Skeletal muscle tissue (tissue), 4 donors: Measurements from ENCODE around the gene GRID2. TPM values are rescaled to one million over a fixed set of nuclear protein-coding genes. Genes with fewer than 3 reads are reported as not detected.
"Not testable (repeated sequence)": the region's sequence is repeated elsewhere in the genome, so short reads cannot be mapped to it uniquely, and the experiment has no call there.

Experiments
- H3K27ac ChIP-seq: one replicate; pipeline ENCODE4 v1.7.0; 2013; ENCODE audit warnings: mild to moderate bottlenecking, low read depth, low read length, inconsistent platforms
- H3K27me3 ChIP-seq, 3 donors: one replicate each; pipeline ENCODE4 v1.7.0; 2013; ENCODE audit warnings: low read length in 3 of 3; ENCODE audit not compliant: control insufficient read depth in 3 of 3, insufficient read depth in 3 of 3
- H3K36me3 ChIP-seq, 3 donors: one replicate each; pipeline ENCODE4 v1.7.0; 2013; ENCODE audit warnings: low read length in 3 of 3; ENCODE audit not compliant: control insufficient read depth in 3 of 3, insufficient read depth in 3 of 3
- H3K4me1 ChIP-seq, 3 donors: one replicate each; pipeline ENCODE4 v1.7.0; 2013; ENCODE audit warnings: low read length in 3 of 3, mild to moderate bottlenecking in 3 of 3; ENCODE audit not compliant: control insufficient read depth in 3 of 3, insufficient read depth in 3 of 3
- H3K4me3 ChIP-seq, 3 donors: one replicate each; pipeline ENCODE4 v1.7.0; 2013; ENCODE audit warnings: low read length in 3 of 3
- H3K9ac ChIP-seq, 3 donors: one replicate each; pipeline ENCODE4 v1.7.0; 2013; ENCODE audit warnings: low read length in 3 of 3, mild to moderate bottlenecking in 3 of 3, moderate library complexity in 2 of 3, low read depth in 1 of 3
- H3K9me3 ChIP-seq, 3 donors: one replicate each; pipeline ENCODE4 v1.7.0; 2013; ENCODE audit warnings: low read length in 3 of 3; ENCODE audit not compliant: control insufficient read depth in 3 of 3
- total RNA-seq: library from RNA; depleted of rRNA; stranded (reverse); fragments of >200 nt; gene quantifications from one replicate; pipeline ENCODE4 v1.2.3, GENCODE V29; 2014
- donor health status: Osteomylitis.

Gene GRID2
- total RNA-seq, 1 donor from 2014 or later, result 1.6 TPM

DNA sequence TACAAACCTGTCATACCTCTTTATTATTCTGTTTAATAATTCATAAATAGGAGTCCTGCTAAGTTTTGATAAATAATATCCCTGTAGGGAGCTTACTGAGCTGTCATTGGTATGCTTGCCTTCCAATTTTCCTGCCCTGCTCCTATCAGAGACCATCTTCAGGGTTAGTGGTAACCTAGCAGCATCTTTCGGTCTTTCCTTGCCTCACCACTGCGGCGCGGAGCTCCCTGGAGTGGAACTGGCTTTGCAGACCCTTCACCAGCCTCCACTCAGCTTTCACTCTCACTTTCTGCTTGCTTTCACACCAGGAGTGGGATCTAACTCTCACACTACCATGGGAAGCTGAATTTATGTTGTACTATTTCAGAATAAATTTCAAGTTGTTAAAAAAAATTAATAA lies 1043.1 kb downstream of the GRID2 start:
- Histone ChIP-seq H3K9ac (no peak overlapping the region), H3K27ac (no peak overlapping the region), H3K4me3 (no peak overlapping the region), H3K36me3 (no peaks in the 10 kb centered on the region), H3K9me3 (no peaks in the 10 kb centered on the region), H3K27me3 (no peaks in the 10 kb centered on the region), H3K4me1 (no peaks in the 10 kb centered on the region)

DNA sequence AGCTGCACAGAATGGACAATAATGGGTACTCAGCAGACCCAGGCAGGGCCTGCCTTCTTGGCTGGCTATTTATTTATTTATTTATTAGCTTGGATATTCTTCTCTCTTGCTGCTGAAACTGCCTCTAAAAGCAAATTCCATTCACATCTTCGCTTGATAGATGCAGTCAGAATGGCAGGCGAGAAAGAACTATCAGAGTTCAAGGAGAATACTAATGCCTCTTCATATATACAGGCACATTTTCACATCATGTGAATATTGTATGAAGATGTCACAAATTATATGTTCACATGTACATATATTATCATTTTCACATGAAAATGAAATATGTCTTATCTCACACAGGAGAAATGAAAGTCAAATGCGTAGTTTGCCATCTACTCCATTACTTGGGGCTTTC lies 1045.1 kb downstream of the GRID2 start:
- Histone ChIP-seq H3K9me3 (no peaks in the 10 kb centered on the region), H3K27ac (no peak overlapping the region), H3K36me3 (no peaks in the 10 kb centered on the region), H3K4me1 (no peaks in the 10 kb centered on the region), H3K27me3 (no peaks in the 10 kb centered on the region), H3K9ac (no peak overlapping the region), H3K4me3 (no peak overlapping the region)

GRCh38 chr4:93351846-93352245 lies 1048.1 kb downstream of the GRID2 start:
- no peaks in the 10 kb centered on the region for H3K4me1 ChIP-seq
- no peak overlapping the region for H3K4me3 ChIP-seq
- H3K27ac ChIP-seq, result no peak overlapping the region
- H3K36me3 ChIP-seq, result no peaks in the 10 kb centered on the region
- H3K27me3 ChIP-seq, result no peaks in the 10 kb centered on the region
- no peaks in the 10 kb centered on the region for H3K9me3 ChIP-seq
- H3K9ac ChIP-seq, result no peak overlapping the region

DNA sequence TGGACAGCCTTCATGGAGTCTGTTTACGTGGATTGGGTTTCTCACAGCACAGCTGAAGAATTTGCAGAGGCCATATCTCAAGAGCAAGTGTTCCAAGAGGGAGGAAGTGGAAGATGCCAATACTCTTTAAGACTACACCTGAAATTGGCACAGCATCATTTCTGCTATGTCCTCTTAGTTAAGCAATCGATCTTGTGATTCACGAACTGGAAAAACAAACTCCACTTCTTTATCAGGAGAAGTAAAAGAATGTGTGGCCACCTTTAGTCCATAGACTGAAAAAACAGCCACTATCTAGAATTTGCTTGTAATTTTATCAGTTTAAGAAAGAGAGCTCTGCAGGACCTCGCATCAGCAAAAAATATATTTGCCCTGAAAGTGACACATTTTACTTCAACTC lies 1051.6 kb downstream of the GRID2 start:
- Histone ChIP-seq H3K9me3 (no peaks in the 10 kb centered on the region), H3K4me3 (no peak overlapping the region), H3K9ac (no peak overlapping the region), H3K36me3 (no peaks in the 10 kb centered on the region), H3K27ac (no peak overlapping the region), H3K27me3 (no peaks in the 10 kb centered on the region), H3K4me1 (no peaks in the 10 kb centered on the region)

DNA sequence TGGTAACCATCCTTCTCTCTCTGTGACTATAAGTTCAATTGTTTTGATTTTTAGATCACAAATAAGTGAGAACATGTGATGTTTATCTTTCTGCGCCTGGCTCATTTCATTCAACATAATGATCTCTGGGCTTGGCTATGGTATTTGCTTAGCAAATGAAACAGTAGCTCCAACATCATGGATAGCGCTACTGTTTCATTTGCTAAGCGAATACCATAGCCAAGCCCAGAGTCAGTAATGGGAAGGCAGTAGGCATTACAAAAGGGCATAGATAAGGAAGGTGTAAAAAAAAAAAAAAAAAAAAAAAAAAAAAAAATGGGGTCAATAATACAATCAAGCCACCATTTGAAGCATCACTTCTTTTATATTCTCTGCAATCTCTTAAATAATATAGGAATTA lies 1055.8 kb downstream of the GRID2 start:
- Histone ChIP-seq H3K4me1 (no peaks in the 10 kb centered on the region), H3K27ac (no peak overlapping the region), H3K9ac (no peak overlapping the region)

DNA sequence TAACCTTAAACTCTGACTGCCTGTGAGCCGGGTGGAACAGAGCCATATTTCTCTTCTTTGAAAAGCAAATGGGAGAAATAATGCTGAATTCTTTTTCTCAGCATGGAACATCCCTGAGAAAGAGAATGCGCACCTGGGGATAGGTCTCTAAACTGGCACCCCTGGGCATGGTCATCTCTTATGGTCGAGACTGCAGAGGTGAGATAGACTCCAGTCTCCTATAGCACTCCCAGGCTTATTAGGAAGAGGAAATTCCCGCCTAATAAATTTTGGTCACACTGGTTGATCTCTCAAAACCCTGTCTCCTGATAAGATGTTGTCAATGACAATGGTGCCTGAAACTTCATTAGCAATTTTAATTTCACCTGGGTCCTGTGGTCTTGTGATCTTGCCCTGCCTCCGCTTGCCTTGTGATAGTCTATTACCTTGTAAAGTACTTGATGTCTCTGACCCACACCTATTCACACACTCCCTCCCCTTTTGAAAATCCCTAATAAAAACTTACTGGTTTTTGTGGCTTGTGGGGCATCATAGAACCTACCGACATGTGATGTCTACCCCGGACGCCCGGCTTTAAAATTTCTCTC lies 1062.5 kb downstream of the GRID2 start:
- H3K4me1 ChIP-seq, H3K9ac ChIP-seq, H3K27me3 ChIP-seq, H3K36me3 ChIP-seq, H3K4me3 ChIP-seq, H3K9me3 ChIP-seq, H3K27ac ChIP-seq: not testable (repeated sequence)

More for the DNA sequence above, 1055.8 kb downstream of the GRID2 start:
- no peaks in the 10 kb centered on the region for H3K9me3 ChIP-seq
- no peaks in the 10 kb centered on the region for H3K36me3 ChIP-seq
- no peaks in the 10 kb centered on the region for H3K27me3 ChIP-seq
- no peak overlapping the region for H3K4me3 ChIP-seq

GRCh38 chr4:93368968-93369367 lies 1065.2 kb downstream of the GRID2 start:
- Histone ChIP-seq H3K27ac (no peak overlapping the region), H3K4me3 (no peak overlapping the region), H3K36me3 (no peaks in the 10 kb centered on the region), H3K9me3 (no peaks in the 10 kb centered on the region), H3K9ac (no peak overlapping the region), H3K27me3 (no peaks in the 10 kb centered on the region), H3K4me1 (no peaks in the 10 kb centered on the region)

DNA sequence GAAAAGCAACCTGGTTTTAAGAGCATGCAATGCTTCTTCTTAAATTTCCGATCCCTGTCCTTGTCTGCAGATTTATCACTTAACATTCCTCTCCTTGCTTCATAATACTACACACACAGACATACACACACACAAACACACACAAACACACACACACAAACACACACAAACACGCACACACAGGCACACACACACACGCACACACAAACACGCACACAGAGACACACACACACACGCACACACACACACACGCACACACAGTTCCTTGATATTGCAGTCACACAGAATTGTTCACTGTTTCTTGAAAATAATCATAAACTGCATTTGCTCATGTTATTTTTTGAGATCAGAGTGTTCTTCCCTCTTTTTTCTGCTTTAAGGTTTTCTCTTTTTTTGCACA lies 1066.5 kb downstream of the GRID2 start:
- H3K4me1 ChIP-seq, result no peaks in the 10 kb centered on the region

DNA sequence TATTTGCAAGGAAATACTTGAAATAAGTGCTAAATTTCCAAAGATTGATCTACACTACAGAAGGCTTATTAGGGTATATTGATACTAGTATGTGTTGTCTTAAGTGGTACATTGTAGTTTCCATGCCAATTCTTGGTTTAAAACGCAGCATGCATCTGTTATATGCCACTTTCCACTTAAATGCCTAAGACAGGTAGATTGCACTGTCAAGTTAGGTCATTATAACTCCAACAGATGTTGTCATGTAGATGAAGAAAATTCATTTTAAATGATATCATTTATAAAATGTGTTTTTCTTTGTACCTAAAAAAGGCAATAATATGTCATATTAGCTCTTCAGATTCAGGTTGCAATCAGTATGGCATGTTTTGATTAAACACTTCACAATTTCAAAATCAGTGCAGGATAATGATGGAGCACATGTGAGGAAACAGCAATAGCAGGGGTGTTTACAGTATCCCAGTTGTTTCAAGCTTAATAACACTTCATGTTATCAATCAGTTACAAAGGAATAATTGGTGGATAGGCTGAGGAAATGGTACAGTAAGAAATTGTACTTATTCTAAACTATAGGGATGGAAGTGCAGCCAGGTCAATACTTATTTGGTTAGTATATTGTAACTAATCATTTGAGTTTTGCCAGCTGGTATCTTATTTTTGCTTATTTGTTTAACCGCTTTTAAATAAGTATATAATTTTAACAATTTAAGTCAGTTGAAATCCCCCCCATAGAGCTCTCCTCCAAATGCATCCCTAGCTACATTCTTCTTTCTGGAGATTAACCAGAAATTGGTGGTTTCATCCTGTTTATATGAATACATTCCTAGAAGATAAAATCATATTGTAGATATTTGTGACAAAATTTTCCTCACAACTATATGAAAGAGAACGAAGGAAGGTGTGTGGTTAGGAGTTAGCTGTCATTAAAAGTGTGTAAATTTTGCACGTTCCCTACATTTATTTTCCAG lies 1070.4 kb downstream of the GRID2 start:
- Histone ChIP-seq H3K4me3 (no peak overlapping the region), H3K9me3 (no peaks in the 10 kb centered on the region), H3K9ac (no peak overlapping the region), H3K36me3 (no peaks in the 10 kb centered on the region), H3K27ac (no peak overlapping the region), H3K27me3 (no peaks in the 10 kb centered on the region), H3K4me1 (no peaks in the 10 kb centered on the region)

More for the DNA sequence above, 1066.5 kb downstream of the GRID2 start:
- H3K27ac ChIP-seq, result no peak overlapping the region
- H3K4me3 ChIP-seq, result no peak overlapping the region
- H3K27me3 ChIP-seq, result no peaks in the 10 kb centered on the region
- H3K9me3 ChIP-seq, result no peaks in the 10 kb centered on the region
- no peak overlapping the region for H3K9ac ChIP-seq
- no peaks in the 10 kb centered on the region for H3K36me3 ChIP-seq

- no peaks in the 10 kb centered on the region for H3K4me1 ChIP-seq
- H3K36me3 ChIP-seq, result no peaks in the 10 kb centered on the region
- no peaks in the 10 kb centered on the region for H3K9me3 ChIP-seq
- H3K4me3 ChIP-seq, result no peak overlapping the region
- H3K27me3 ChIP-seq, result no peaks in the 10 kb centered on the region
- no peak overlapping the region for H3K27ac ChIP-seq
- no peak overlapping the region for H3K9ac ChIP-seq
Observed at GRCh38 chr4:93384241-93384640, 1080.5 kb downstream of the GRID2 start.
